ENCODE measurements around the gene ME3.
"Not testable (repeated sequence)": the region's sequence is repeated elsewhere in the genome, so short reads cannot be mapped to it uniquely, and the experiment has no call there.

DNA sequence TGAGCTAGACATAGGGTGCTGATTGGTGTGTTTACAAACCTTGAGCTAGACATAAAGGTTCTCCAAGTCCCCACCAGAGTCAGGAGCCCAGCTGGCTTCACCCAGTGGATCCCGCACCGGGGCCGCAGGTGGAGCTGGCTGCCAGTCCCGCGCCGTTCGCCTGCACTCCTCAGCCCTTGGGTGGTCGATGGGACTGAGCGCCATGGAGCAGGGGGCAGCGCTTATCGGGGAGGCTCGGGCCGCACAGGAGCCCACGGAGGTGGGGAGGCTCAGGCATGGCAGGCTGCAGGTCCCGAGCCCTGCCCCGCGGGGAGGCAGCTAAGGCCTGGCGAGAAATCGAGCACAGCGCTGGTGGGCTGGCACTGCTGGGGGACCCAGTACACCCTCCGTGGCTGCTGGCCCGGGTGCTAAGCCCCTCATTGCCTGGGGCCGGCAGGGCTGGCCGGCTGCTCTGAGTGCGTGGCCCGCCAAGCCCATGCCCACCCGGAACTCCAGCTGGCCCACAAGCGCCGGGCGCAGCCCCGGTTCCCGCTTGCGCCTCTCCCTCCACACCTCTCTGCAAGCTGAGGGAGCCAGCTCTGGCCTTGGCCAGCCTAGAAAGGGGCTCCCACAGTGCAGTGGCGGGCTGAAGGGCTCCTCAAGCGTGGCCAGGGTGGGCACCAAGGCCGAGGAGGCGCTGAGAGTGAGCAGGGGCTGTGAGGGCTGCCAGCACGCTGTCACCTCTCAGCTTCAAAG, 238.9 kb downstream of the ME3 start:
- TF ChIP-seq, protein P1, sequence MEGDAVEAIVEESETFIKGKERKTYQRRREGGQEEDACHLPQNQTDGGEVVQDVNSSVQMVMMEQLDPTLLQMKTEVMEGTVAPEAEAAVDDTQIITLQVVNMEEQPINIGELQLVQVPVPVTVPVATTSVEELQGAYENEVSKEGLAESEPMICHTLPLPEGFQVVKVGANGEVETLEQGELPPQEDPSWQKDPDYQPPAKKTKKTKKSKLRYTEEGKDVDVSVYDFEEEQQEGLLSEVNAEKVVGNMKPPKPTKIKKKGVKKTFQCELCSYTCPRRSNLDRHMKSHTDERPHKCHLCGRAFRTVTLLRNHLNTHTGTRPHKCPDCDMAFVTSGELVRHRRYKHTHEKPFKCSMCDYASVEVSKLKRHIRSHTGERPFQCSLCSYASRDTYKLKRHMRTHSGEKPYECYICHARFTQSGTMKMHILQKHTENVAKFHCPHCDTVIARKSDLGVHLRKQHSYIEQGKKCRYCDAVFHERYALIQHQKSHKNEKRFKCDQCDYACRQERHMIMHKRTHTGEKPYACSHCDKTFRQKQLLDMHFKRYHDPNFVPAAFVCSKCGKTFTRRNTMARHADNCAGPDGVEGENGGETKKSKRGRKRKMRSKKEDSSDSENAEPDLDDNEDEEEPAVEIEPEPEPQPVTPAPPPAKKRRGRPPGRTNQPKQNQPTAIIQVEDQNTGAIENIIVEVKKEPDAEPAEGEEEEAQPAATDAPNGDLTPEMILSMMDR (IDR thresholded peaks at IDR 0.05), result not testable (repeated sequence)
- not testable (repeated sequence) for TF ChIP-seq EZH2phosphoT487, EZH2 (IDR thresholded peaks at IDR 0.05)

All from neural progenitor cell (in vitro differentiated cells).